Ishikawa (cell line): ENCODE data around the gene APOBEC3F.

Experiments
- CEBPB ChIP-seq: IDR thresholded peaks from 2 replicates; pipeline ENCODE4 v1.6.1; 2012
- CREB1 ChIP-seq: IDR thresholded peaks from 2 replicates; pipeline ENCODE4 v1.6.1; 2012; ENCODE audit warnings: low read depth
- EGR1 ChIP-seq: IDR thresholded peaks from 2 replicates; pipeline ENCODE4 v1.6.1; 2012
- EP300 ChIP-seq: IDR thresholded peaks from 2 replicates; pipeline ENCODE4 v1.6.1; 2012; ENCODE audit warnings: borderline replicate concordance
- FOXM1 ChIP-seq: IDR thresholded peaks from 2 replicates; pipeline ENCODE4 v1.6.1; 2012; ENCODE audit warnings: low read depth, borderline replicate concordance
- MAX ChIP-seq: IDR thresholded peaks from 2 replicates; pipeline ENCODE4 v1.6.1; 2012
- NFIC ChIP-seq: IDR thresholded peaks from 2 replicates; pipeline ENCODE4 v1.6.1; 2012
- RAD21 ChIP-seq: IDR thresholded peaks from 2 replicates; pipeline ENCODE4 v1.6.1; 2012; ENCODE audit warnings: low read depth
- REST ChIP-seq: IDR thresholded peaks from 2 replicates; pipeline ENCODE4 v1.6.1; 2012; ENCODE audit warnings: low read depth, mild to moderate bottlenecking
- TAF1 ChIP-seq: IDR thresholded peaks from 2 replicates; pipeline ENCODE4 v1.6.1; 2012; ENCODE audit warnings: low read depth, mild to moderate bottlenecking
- TCF12 ChIP-seq: IDR thresholded peaks from 2 replicates; pipeline ENCODE4 v1.6.1; 2012; ENCODE audit warnings: low read depth
- TEAD4 ChIP-seq: IDR thresholded peaks from 2 replicates; pipeline ENCODE4 v1.6.1; 2012
- USF1 ChIP-seq: IDR thresholded peaks from 2 replicates; pipeline ENCODE4 v1.6.1; 2012
- YY1 ChIP-seq: IDR thresholded peaks from 2 replicates; pipeline ENCODE4 v1.6.1; 2012; ENCODE audit warnings: low read depth
- ZBTB7A ChIP-seq: IDR thresholded peaks from 2 replicates; pipeline ENCODE4 v1.6.1; 2012; ENCODE audit warnings: low read depth

The APOBEC3F gene

GRCh38 chr22:39029227-39029626, 11.4 kb upstream of the APOBEC3F start:
- TF ChIP-seq EGR1 (no peak), CREB1 (no peak)

- TF ChIP-seq REST (no peak), MAX (no peak)
These were observed 10.0 kb upstream of the APOBEC3F start for GRCh38 chr22:39030705-39031104.

GRCh38 chr22:39039306-39040126, 1.1 kb upstream of the APOBEC3F start:
- no peak for TF ChIP-seq CEBPB
- TF ChIP-seq USF1: no peak
- no peak for TF ChIP-seq MAX
- no peak for TF ChIP-seq TAF1
- no peak for TF ChIP-seq FOXM1
- TF ChIP-seq RAD21: no peak
- no peak for TF ChIP-seq ZBTB7A
- TF ChIP-seq EP300: no peak
- TF ChIP-seq YY1: no peak
- TF ChIP-seq CREB1: no peak
- no peak for TF ChIP-seq TCF12
- no peak for TF ChIP-seq REST
- TF ChIP-seq NFIC: no peak
- no peak for TF ChIP-seq TEAD4
- TF ChIP-seq EGR1: no peak

GRCh38 chr22:39041908-39042307, 1.2 kb downstream of the APOBEC3F start:
- no peak for TF ChIP-seq TCF12
- TF ChIP-seq TEAD4: no peak
- no peak for TF ChIP-seq USF1
- no peak for TF ChIP-seq NFIC

- no peak for TF ChIP-seq EP300
- no peak for TF ChIP-seq FOXM1
- TF ChIP-seq MAX: no peak
- no peak for TF ChIP-seq USF1
- no peak for TF ChIP-seq TAF1
- no peak for TF ChIP-seq TCF12
- TF ChIP-seq CREB1: no peak
- TF ChIP-seq CEBPB: no peak
- no peak for TF ChIP-seq YY1
- no peak for TF ChIP-seq NFIC
- no peak for TF ChIP-seq EGR1
- no peak for TF ChIP-seq TEAD4
- no peak for TF ChIP-seq ZBTB7A
These were observed 15.0 kb downstream of the APOBEC3F start for GRCh38 chr22:39055658-39056057.

GRCh38 chr22:39068033-39068785, 27.5 kb downstream of the APOBEC3F start:
- TF ChIP-seq RAD21 (no peak), FOXM1 (no peak), TCF12 (no peak), TEAD4 (no peak), CREB1 (no peak), USF1 (no peak), CEBPB (no peak), MAX (no peak)
